CD4-positive, alpha-beta memory T cell (primary cell): ENCODE data around the gene PROSER3. TPM values are rescaled to one million over a fixed set of nuclear protein-coding genes. Genes with fewer than 3 reads are reported as not detected.

ENCODE experiments used
- CTCF ChIA-PET: fragments of 350-600 bp; sonication (Branson Sonifier 250); formaldehyde crosslinking; loops from one replicate; lab custom pipeline; 2021; ENCODE audit warnings: inconsistent platforms; ENCODE audit not compliant: partially characterized antibody; lab: Charles Lee
- POLR2A ChIA-PET: fragments of 350-600 bp; sonication (Branson Sonifier 250); formaldehyde crosslinking; loops from one replicate; lab custom pipeline; 2021; ENCODE audit not compliant: partially characterized antibody; lab: Charles Lee
- DNase-seq, 5 donors: peaks; one replicate each; pipeline versions ENCODE4 v3.0.0 to v3.0.0-alpha.2; 2020 to 2022; ENCODE audit warnings: mixed read lengths in 1 of 5
- H3K27ac ChIP-seq: one replicate; pipeline ENCODE4 v1.7.0; 2013; ENCODE audit warnings: low read depth, low read length
- H3K27me3 ChIP-seq: 2 replicates; pipeline ENCODE4 v1.7.0; 2013; ENCODE audit warnings: mild to moderate bottlenecking, low read length, moderate library complexity; ENCODE audit not compliant: insufficient read depth
- H3K36me3 ChIP-seq: 2 replicates; pipeline ENCODE4 v1.7.0; 2013; ENCODE audit warnings: mild to moderate bottlenecking, low read length, moderate library complexity; ENCODE audit not compliant: insufficient read depth
- H3K4me1 ChIP-seq: 2 replicates; pipeline ENCODE4 v1.7.0; 2013; ENCODE audit warnings: mild to moderate bottlenecking, low read length, moderate library complexity; ENCODE audit not compliant: insufficient read depth
- H3K4me3 ChIP-seq, 2 donors: one replicate each; pipeline ENCODE4 v1.7.0; 2013; ENCODE audit warnings: low read length in 2 of 2, mild to moderate bottlenecking in 1 of 2
- H3K9me3 ChIP-seq, 2 donors: one replicate each; pipeline ENCODE4 v1.7.0; 2013; ENCODE audit warnings: low read length in 2 of 2, control low read depth in 1 of 2; ENCODE audit not compliant: control insufficient read depth in 1 of 2
- H3K27ac Mint-ChIP-seq, 7 donors: one replicate each; pipeline ENCODE4 v1.8.0; 2020 to 2021; ENCODE audit warnings: mixed read lengths in 7 of 7, mild to moderate bottlenecking in 6 of 7, inconsistent platforms in 3 of 7, moderate library complexity in 3 of 7
- H3K27me3 Mint-ChIP-seq, 2 donors: one replicate each; pipeline ENCODE4 v1.8.0; 2020 to 2021; ENCODE audit warnings: mixed read lengths in 2 of 2
- H3K36me3 Mint-ChIP-seq, 2 donors: one replicate each; pipeline ENCODE4 v1.8.0; 2020 to 2021; ENCODE audit warnings: mixed read lengths in 2 of 2, inconsistent platforms in 1 of 2, mild to moderate bottlenecking in 1 of 2
- H3K4me1 Mint-ChIP-seq, 4 donors: one replicate each; pipeline ENCODE4 v1.8.0; 2020 to 2021; ENCODE audit warnings: mixed read lengths in 4 of 4, mild to moderate bottlenecking in 1 of 4
- H3K4me3 Mint-ChIP-seq, 8 donors: one replicate each; pipeline ENCODE4 v1.8.0; 2020 to 2021; ENCODE audit warnings: mixed read lengths in 8 of 8, mild to moderate bottlenecking in 7 of 8, moderate library complexity in 6 of 8, inconsistent platforms in 3 of 8
- H3K9me3 Mint-ChIP-seq, 8 donors: one replicate each; pipeline ENCODE4 v1.8.0; 2020 to 2021; ENCODE audit warnings: mixed read lengths in 8 of 8, mild to moderate bottlenecking in 5 of 8, inconsistent platforms in 3 of 8, moderate library complexity in 1 of 8
- intact Hi-C: fragments of 100-400 bp; cut with micrococcal nuclease; formaldehyde crosslinking; loops from one replicate; pipeline ENCODE4 v1.15.1; 2023
- polyA plus RNA-seq, 2 donors: library from polyadenylated mRNA; unstranded; fragments of 300-500 nt; fragmentation: Illumina TruSeq; gene quantifications; one replicate each; pipeline ENCODE4 v1.2.3, GENCODE V29; 2021
- total RNA-seq, 2 experiments: library from RNA; stranded (reverse); gene quantifications; one replicate each; pipeline ENCODE4 v1.2.3, GENCODE V29; 2021

PROSER3 gene
- total and polyA plus RNA-seq, 4 experiments from 2014 or later, result 2.0 to 46.5 (median 28.4) TPM

DNA sequence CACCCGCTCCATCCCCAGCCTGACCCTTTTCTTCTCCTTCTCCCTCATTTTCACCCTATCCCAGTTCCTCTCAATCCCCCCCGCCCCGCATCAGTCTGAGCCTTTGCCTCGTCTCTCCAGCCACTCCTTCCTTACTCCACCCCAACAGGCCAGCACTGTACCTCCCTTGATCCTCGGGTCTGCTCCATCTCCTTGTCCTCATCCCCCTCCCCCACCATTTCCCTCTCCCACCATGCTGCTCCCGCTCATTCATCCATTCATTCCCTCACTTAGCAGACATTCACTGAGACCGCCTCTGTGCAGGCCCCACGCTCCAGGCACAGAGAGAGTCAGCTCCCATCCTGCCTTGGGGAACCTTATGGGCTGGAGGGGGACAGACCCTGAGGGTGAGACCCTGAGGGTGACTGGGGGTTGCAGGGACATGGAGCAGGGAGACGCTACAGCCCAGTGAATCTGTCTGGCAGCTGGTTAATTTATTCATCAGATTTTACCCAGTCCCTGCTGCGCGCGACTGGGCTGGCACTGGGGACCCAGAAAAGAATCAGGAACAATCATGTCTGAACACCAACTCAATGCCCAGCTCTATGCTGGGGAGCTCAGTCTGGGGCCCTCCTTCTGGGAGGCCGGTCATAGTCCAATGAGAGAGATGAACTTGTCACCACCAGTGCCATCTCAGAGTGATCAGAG lies 18.3 kb downstream of the PROSER3 start:
- Histone ChIP-seq H3K4me3 (peak overlapping the region in 1 of 2 donors; percentile 21), H3K4me1 (peaks cover 15% of the 10 kb centered on the region), H3K27ac (no peak overlapping the region), H3K27me3 (no peaks in the 10 kb centered on the region), H3K36me3 (peaks cover 2% of the 10 kb centered on the region), H3K9me3 (no peaks in the 10 kb centered on the region)
- H3K9me3 Mint-ChIP-seq, result no peaks in the 10 kb centered on the region
- POLR2A ChIA-PET, result interaction anchor here (0.7 kb wide), 1 partner anchor 31 kb away, joined by 3 read pairs; the partner anchor contains the start of genes PSENEN and U2AF1L4
- H3K4me3 Mint-ChIP-seq, result peak overlapping the region; percentile 66 to 80 (median 75)
- intact Hi-C loops, result no loop called here
- DNase-seq, result no peak
- peak overlapping the region in 4 of 7 donors; percentile 39 to 78 (median 64) for H3K27ac Mint-ChIP-seq
- H3K36me3 Mint-ChIP-seq, result peaks cover 0 to 13% of the 10 kb centered on the region in 2 donors
- CTCF ChIA-PET, result interaction anchor here (1.1 kb wide), 1 partner anchor 84 kb away, joined by 4 read pairs; no protein-coding TSS in a partner anchor
- peaks cover 11 to 37% (median 20%) of the 10 kb centered on the region in 4 donors for H3K4me1 Mint-ChIP-seq
- no peaks in the 10 kb centered on the region for H3K27me3 Mint-ChIP-seq

DNA sequence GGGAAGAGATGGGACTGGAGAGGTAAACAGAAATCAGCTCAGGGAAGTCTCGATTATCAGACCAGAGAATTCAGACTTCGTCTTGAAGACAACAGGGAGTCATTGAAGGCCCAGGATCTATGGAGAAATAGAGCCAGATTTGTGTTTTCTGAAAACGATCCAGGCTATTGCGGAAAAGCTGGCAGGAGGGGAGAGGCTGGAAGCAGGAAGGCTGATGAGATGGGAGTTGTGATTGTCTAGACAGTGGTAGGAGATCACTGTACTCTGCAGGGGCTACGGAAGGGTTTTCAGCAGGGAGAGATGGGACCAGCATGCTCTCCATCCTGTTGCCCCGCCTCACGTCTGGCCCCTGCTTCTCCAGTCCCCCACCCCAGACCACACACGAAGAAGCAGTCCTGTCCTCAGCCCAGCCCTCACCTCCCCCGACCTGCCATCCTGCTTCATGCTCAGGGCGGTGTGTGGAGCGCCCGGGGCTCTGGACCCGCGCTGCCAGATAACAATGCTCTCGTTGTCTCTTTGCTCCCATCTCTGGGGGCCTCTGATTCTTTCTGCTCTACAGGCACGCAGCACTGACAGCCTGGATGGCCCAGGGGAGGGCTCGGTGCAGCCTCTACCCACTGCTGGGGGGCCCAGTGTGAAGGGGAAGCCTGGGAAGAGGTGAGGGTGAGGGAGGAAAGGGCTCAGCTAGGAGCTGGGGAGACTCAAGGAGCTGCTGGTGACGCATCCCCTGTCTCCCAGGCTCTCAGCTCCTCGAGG lies 19.3 kb downstream of the PROSER3 start:
- DNase-seq, result peak in 1 of 5 donors; percentile 5
- intact Hi-C loops, result no loop called here
- no peaks in the 10 kb centered on the region for H3K27me3 Mint-ChIP-seq
- peaks cover 15% of the 10 kb centered on the region for H3K4me1 ChIP-seq
- no peaks in the 10 kb centered on the region for H3K27me3 ChIP-seq
- no peaks in the 10 kb centered on the region for H3K9me3 ChIP-seq
- peaks cover 11 to 37% (median 20%) of the 10 kb centered on the region in 4 donors for H3K4me1 Mint-ChIP-seq
- H3K4me3 ChIP-seq, result no peak overlapping the region
- POLR2A ChIA-PET, result interaction anchor here (0.7 to 1.4 kb wide), 2 partner anchors 32 to 37 kb away, joined by 3 read pairs; partner anchors contain the start of genes PSENEN and U2AF1L4
- H3K36me3 ChIP-seq, result peaks cover 8% of the 10 kb centered on the region
- H3K36me3 Mint-ChIP-seq, result peaks cover 0 to 19% of the 10 kb centered on the region in 2 donors
- no peak overlapping the region for H3K27ac ChIP-seq
- H3K9me3 Mint-ChIP-seq, result no peaks in the 10 kb centered on the region
- peak overlapping the region in 3 of 7 donors; percentile 2 to 48 (median 39) for H3K27ac Mint-ChIP-seq
- peak overlapping the region; percentile 29 to 80 (median 62) for H3K4me3 Mint-ChIP-seq
- CTCF ChIA-PET, result interaction anchor here (1.1 kb wide), 1 partner anchor 85 kb away, joined by 4 read pairs; no protein-coding TSS in a partner anchor

DNA sequence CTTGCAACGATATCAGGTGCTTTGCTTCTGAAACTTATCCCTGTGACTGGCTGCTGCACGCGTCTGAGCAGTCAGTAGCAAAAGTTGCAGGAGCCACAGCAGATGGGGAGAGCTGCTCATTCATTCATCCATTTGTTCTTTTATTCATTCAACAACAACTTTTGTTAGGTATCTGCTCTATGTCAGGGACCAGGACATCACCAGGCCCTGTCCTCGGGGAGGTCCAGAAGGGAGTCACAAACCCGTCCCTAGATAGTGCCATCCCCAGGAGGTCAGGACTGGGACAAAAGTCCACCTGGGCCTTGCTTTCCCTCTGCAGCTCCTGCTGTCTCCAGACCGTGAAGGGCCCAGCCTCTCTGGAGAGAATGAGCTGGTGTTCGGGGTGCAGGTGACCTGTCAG lies 20.0 kb downstream of the PROSER3 start:
- H3K27ac ChIP-seq, result no peak overlapping the region
- no peaks in the 10 kb centered on the region for H3K9me3 ChIP-seq
- no peaks in the 10 kb centered on the region for H3K9me3 Mint-ChIP-seq
- H3K36me3 ChIP-seq, result peaks cover 8% of the 10 kb centered on the region
- DNase-seq, result no peak
- H3K36me3 Mint-ChIP-seq, result peaks cover 3 to 21% of the 10 kb centered on the region in 2 donors
- H3K4me1 ChIP-seq, result peaks cover 15% of the 10 kb centered on the region
- H3K4me3 Mint-ChIP-seq, result peak overlapping the region in 5 of 8 donors; percentile 15 to 54 (median 35)
- no peak overlapping the region for H3K4me3 ChIP-seq
- H3K4me1 Mint-ChIP-seq, result peaks cover 11 to 36% (median 20%) of the 10 kb centered on the region in 4 donors
- ChIA-PET CTCF (no interaction called here), POLR2A (interaction anchor here (1.4 kb wide), 1 partner anchor 38 kb away, joined by 3 read pairs; no protein-coding TSS in a partner anchor)
- intact Hi-C loops, result no loop called here
- H3K27me3 ChIP-seq, result no peaks in the 10 kb centered on the region
- H3K27me3 Mint-ChIP-seq, result no peaks in the 10 kb centered on the region
- H3K27ac Mint-ChIP-seq, result peak overlapping the region in 1 of 7 donors; percentile 80

DNA sequence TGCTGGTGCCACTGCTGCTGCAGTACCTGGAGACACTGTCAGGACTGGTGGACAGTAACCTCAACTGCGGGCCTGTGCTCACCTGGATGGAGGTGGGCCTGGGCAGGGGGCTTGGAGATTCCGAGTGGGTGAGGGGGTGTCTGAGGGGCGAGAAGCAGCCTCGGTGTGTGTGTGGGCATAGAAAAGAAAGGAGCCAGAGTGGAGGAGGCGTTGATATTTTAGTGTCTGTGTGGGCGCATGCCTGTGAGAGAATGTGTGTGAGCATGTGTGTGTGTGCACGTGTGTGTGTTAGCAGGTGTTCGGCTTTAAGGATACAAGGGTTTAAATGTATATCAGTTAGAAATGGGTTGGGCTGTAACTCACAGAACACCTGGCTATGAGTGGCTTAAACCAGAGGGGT lies 21.1 kb downstream of the PROSER3 start:
- Histone ChIP-seq H3K9me3 (no peaks in the 10 kb centered on the region), H3K27me3 (no peaks in the 10 kb centered on the region), H3K4me3 (no peak overlapping the region), H3K27ac (no peak overlapping the region), H3K4me1 (peaks cover 15% of the 10 kb centered on the region), H3K36me3 (peaks cover 8% of the 10 kb centered on the region)
- intact Hi-C loops, result no loop called here
- CTCF ChIA-PET, result no interaction called here
- POLR2A ChIA-PET, result no interaction called here
- H3K27me3 Mint-ChIP-seq, result no peaks in the 10 kb centered on the region
- H3K27ac Mint-ChIP-seq, result no peak overlapping the region
- peaks cover 11 to 33% (median 21%) of the 10 kb centered on the region in 4 donors for H3K4me1 Mint-ChIP-seq
- H3K4me3 Mint-ChIP-seq, result no peak overlapping the region
- peaks cover 7 to 24% of the 10 kb centered on the region in 2 donors for H3K36me3 Mint-ChIP-seq
- no peaks in the 10 kb centered on the region for H3K9me3 Mint-ChIP-seq
- DNase-seq, result no peak

DNA sequence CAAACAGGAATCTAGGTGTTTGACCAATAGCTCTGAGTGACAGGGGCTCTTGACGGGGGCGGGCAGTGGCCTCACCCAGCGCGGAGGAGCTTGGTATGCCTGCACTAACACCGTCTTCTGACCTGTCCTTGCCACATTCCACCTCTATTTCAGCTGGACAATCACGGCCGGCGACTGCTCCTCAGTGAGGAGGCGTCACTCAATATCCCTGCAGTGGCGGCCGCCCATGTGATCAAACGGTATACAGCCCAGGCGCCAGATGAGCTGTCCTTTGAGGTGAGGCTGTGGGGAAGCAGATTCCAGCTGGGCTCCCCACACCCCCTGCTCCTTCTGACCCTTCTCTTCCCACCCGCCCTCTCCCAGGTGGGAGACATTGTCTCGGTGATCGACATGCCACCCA lies 22.1 kb downstream of the PROSER3 start:
- Histone ChIP-seq H3K4me3 (no peak overlapping the region), H3K27me3 (no peaks in the 10 kb centered on the region), H3K9me3 (no peaks in the 10 kb centered on the region), H3K4me1 (peaks cover 8% of the 10 kb centered on the region), H3K27ac (no peak overlapping the region), H3K36me3 (peaks cover 8% of the 10 kb centered on the region)
- intact Hi-C loops, result no loop called here
- no peaks in the 10 kb centered on the region for H3K9me3 Mint-ChIP-seq
- DNase-seq, result no peak
- H3K27ac Mint-ChIP-seq, result no peak overlapping the region
- no peak overlapping the region for H3K4me3 Mint-ChIP-seq
- ChIA-PET CTCF (no interaction called here), POLR2A (no interaction called here)
- peaks cover 7 to 24% of the 10 kb centered on the region in 2 donors for H3K36me3 Mint-ChIP-seq
- no peaks in the 10 kb centered on the region for H3K27me3 Mint-ChIP-seq
- peaks cover 8 to 23% (median 13%) of the 10 kb centered on the region in 4 donors for H3K4me1 Mint-ChIP-seq

DNA sequence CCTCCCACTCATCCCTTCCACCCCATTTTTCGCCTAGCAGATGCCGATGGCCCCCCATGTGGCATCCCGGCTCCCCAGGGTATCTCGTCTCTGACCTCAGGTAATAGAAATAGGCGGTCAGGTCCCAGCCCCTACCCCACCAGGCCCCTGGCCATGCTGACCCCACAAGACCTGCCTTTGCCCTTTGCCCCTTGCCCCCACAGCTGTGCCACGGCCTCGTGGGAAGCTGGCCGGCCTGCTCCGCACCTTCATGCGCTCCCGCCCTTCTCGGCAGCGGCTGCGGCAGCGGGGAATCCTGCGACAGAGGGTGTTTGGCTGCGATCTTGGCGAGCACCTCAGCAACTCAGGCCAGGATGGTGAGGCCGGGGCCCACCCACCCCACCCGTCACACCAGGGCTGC lies 22.7 kb downstream of the PROSER3 start:
- DNase-seq, result no peak

DNA sequence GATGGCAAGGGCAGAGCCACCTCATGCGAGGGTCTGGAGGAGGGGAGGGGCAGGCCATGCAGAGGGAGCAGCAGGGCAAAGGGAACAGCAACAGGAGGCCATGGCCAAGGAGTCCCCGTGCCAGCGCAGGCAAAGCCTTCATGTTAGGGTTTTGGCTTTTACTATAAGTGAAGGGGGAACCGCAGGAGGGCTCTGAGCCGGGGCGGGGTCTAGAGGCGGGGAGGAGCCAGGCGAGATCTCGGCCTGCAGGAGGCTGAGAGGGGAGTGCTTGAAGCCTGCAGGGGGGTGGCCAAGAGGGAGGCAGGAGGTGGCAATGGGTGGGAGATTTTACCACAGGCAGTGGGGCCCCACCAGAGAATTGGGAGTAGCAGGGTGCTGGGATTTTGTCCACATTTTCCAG lies 23.7 kb downstream of the PROSER3 start:
- intact Hi-C loops, result no loop called here
- POLR2A ChIA-PET, result no interaction called here
- CTCF ChIA-PET, result no interaction called here

More for the DNA sequence above, 22.7 kb downstream of the PROSER3 start:
- Histone ChIP-seq H3K27me3 (no peaks in the 10 kb centered on the region), H3K4me3 (no peak overlapping the region), H3K27ac (no peak overlapping the region), H3K9me3 (no peaks in the 10 kb centered on the region), H3K36me3 (peaks cover 8% of the 10 kb centered on the region), H3K4me1 (peaks cover 6% of the 10 kb centered on the region)
- ChIA-PET CTCF (no interaction called here), POLR2A (no interaction called here)
- H3K9me3 Mint-ChIP-seq, result peaks cover 0 to 1% (median 0%) of the 10 kb centered on the region in 8 donors
- peaks cover 7 to 24% of the 10 kb centered on the region in 2 donors for H3K36me3 Mint-ChIP-seq
- H3K4me1 Mint-ChIP-seq, result peaks cover 7 to 20% (median 12%) of the 10 kb centered on the region in 4 donors
- intact Hi-C loops, result no loop called here
- H3K4me3 Mint-ChIP-seq, result no peak overlapping the region
- H3K27me3 Mint-ChIP-seq, result no peaks in the 10 kb centered on the region
- no peak overlapping the region for H3K27ac Mint-ChIP-seq

More for the DNA sequence above, 23.7 kb downstream of the PROSER3 start:
- H3K27me3 Mint-ChIP-seq, result no peaks in the 10 kb centered on the region
- H3K27ac Mint-ChIP-seq, result peak overlapping the region in 1 of 7 donors; percentile 76
- no peak overlapping the region for H3K27ac ChIP-seq
- H3K27me3 ChIP-seq, result no peaks in the 10 kb centered on the region
- peaks cover 4 to 14% (median 6%) of the 10 kb centered on the region in 4 donors for H3K4me1 Mint-ChIP-seq
- no peak overlapping the region for H3K4me3 Mint-ChIP-seq
- peaks cover 7 to 23% of the 10 kb centered on the region in 2 donors for H3K36me3 Mint-ChIP-seq
- peaks cover 0 to 2% (median 0%) of the 10 kb centered on the region in 8 donors for H3K9me3 Mint-ChIP-seq
- DNase-seq, result no peak
- H3K36me3 ChIP-seq, result peaks cover 8% of the 10 kb centered on the region
- no peak overlapping the region for H3K4me3 ChIP-seq
- H3K9me3 ChIP-seq, result no peaks in the 10 kb centered on the region
- H3K4me1 ChIP-seq, result no peaks in the 10 kb centered on the region
